LNCaP clone FGC (cell line): ENCODE results near the gene ARFGAP3.

Source experiments
- DNase-seq: peaks from one replicate; pipeline ENCODE4 v3.0.0-alpha.2; 2011; ENCODE audit warnings: low read depth
- H3K4me3 ChIP-seq: 2 replicates; pipeline ENCODE4 v1.5.1; 2011; ENCODE audit warnings: mild to moderate bottlenecking, low read depth, low read length, control low read depth
- CTCF ChIP-seq: IDR thresholded peaks from 2 replicates; pipeline ENCODE4 v1.5.1; 2012; ENCODE audit warnings: mild to moderate bottlenecking; ENCODE audit not compliant: control insufficient read depth, insufficient read depth; ENCODE audit errors: extremely low read depth

ARFGAP3 gene

GRCh38 chr22:42799461-42800405 is 57.3 kb downstream of the ARFGAP3 start:
- DNase-seq = no peak
- no peak for TF ChIP-seq CTCF
- no peak overlapping the region for H3K4me3 ChIP-seq

- DNase-seq = no peak
- no peak for TF ChIP-seq CTCF
- H3K4me3 ChIP-seq = no peak overlapping the region
These were observed 58.0 kb downstream of the ARFGAP3 start for GRCh38 chr22:42799061-42799460.

GRCh38 chr22:42797011-42797410 is 60.1 kb downstream of the ARFGAP3 start:
- no peak for TF ChIP-seq CTCF
- DNase-seq = no peak
- no peak overlapping the region for H3K4me3 ChIP-seq

GRCh38 chr22:42796081-42796480 is 61.0 kb downstream of the ARFGAP3 start:
- H3K4me3 ChIP-seq = no peak overlapping the region
- no peak for TF ChIP-seq CTCF
- no peak for DNase-seq

GRCh38 chr22:42794551-42795510 is 62.2 kb downstream of the ARFGAP3 start:
- no peak overlapping the region for H3K4me3 ChIP-seq
- no peak for TF ChIP-seq CTCF
- no peak for DNase-seq

- no peak for DNase-seq
- no peak for TF ChIP-seq CTCF
- no peak overlapping the region for H3K4me3 ChIP-seq
These were observed 63.1 kb downstream of the ARFGAP3 start for GRCh38 chr22:42793848-42794405.
